HG03521 (cell line): ENCODE data around the gene CRB1.

Experiments used
- ATAC-seq: cut with Tn5 transposase; IDR thresholded peaks from one replicate; pipeline ENCODE4 v1.9.1; 2021; ENCODE audit warnings: mild to moderate bottlenecking, moderate library complexity; ENCODE audit not compliant: unreplicated experiment

The CRB1 gene

DNA sequence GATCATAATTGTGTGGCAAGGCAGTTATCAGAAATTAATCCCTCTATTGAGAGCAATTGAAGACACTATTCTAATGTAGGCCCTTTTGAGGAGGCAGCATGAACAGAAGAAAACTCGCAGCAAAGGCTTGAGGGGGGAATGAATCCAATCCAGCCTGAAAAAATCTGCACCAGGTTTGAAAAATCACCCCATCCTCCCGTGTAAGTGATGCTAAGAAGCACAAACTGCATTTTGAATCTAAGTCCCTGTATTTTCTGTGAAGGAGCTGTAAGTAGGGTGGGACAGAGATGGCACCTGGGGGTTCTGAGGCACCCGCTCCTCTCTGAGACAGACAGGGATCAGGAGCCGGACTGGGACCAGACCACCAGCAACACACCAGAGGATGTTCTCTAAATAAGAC, at the start of gene CRB1:
Gene CRB1 (plus strand): TSS at position 241 of the 400 bp plus-strand sequence. CDS start 161 bp downstream, outside the sequence.
- no peak for ATAC-seq

DNA sequence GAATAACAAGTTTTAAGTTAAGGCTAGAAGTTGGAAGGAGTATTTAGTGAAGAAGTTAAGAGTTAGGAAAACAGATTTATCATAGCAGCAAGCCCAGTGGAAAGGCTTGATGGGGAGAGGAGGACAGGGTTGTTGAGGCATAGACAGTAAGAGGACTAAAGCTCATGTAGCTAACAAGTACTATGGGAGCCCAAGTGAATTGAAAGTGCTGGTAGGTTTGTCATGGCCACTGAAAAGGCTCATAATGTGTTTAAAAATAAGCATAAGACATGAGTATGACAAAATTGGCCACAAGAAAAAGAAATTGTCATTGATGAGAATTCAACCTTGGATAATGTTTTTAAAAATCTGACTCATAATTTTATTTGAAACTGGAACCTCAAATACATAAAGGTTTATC, 49.2 kb upstream of the CRB1 start:
- no peak for ATAC-seq

DNA sequence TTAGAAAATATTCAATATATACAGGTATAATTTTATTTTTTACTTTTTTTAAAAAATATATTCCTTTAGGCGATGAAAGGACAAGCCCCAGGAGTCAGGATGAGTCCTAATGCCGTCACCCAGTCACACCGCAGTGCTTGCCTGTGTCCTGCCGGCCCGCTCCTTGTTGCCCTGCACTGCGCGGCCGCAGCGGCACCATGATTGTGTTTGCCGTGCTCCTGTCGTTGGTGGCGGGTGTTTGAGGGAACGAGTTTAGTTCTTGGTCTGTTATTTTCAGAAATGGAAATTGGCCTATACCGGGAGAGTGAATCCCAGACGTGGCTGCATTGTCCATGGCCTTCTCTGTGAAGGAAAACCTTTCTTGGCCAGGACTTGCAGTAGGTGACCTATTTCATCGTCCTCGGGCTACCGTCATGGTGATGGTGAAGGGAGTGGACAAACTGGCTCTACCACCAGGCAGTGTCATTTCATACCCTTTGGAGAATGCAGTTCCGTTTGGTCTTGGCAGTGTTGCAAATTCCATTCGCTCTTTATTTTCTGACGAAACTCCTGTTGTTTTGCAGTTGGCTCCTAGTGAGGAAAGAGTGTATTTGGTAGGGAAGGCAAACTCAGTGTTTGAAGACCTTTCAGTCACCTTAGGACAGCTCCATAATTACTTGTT, 45.9 kb upstream of the CRB1 start:
- no peak for ATAC-seq

DNA sequence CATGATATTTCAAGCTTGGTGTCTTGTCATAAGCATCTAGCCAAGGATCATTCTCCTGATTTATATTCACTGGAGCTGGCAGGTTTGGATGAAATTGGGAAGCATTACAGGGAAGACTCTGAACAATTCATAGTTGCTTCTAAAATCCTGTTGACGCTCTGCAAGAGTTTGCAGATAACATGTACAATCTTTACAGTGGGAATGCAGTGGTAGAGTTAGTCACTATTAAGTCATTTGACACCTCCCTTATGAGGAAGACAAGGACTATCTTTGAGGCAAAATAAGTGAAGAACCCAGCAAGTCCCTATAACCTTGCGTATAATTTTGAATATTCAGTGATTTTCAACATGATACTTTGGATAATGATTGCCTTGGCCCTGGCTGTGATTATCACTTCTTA, 45.3 kb upstream of the CRB1 start:
- no peak for ATAC-seq

DNA sequence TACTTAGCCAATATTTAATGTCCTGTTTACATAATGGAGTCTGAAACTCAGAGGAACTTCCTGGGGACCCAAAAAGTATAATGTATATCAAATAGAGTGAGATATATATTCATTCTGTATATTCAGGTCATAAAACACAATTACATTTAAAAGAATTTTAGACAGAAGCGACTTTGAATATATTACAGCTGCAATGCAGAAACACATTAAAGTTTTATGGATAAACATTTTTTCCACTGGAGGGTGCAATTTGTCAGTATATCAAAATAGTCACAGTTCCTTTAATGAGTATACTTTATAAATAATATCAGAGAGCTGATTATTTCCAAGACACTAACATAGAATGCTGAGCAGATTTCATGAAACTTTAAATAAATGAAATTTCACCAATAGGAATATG, 43.9 kb upstream of the CRB1 start:
- ATAC-seq: no peak

DNA sequence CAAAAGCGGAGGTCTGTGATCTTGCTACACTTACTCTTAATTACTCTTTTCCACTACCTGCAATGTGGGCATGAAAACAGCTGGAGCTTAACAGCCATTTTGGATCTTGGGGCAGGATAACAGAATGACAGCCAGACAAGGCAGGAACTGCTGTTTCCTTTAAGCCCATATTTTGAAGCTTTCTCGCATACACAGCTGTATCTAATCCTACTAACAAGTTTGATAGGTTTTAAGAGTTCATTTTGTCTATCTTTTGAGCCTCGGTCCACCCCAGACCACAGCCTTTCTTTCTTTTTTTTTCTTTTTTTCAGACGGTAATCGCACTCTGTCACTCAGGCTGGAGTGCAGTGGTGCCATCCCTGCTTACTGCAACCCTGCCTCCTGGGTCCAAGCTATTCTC, 42.4 kb upstream of the CRB1 start:
- ATAC-seq: no peak

DNA sequence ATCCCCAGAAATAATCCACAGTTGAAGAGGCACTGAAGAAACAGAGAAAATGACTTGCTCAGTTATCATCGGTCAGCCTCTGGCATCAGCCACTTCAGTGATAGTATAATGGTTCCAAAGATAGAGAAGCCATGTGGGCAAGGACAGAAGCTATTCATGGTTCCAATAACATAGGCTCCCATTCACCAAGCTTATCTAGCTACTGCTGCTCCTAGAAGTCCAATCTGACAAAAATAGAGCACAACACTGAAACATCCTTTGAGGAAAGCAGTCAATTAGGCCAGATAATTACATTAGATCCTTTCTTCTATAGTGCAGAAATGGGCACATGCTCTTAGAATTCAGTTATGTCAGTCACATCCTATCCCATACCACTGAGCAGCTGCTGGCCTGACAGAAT, 33.5 kb upstream of the CRB1 start:
- no peak for ATAC-seq

DNA sequence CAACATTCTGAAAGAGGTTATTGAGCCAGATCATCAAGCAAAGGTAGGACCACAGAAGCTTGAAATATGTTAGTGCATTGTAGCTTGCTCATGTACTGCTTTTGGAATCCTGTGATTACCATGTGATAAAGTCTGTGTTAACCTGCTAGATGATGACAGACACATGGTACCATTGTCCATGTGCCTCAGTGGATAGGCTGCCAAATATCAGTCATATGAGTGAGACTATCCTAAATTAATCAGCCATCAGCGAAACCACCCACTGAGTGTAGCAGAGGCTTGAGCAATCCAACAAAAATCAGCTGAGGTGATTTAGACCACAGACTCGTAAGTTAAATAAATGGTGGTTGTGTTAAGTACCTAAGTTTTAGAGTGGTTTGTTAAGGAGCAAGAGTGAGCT, 32.7 kb upstream of the CRB1 start:
- no peak for ATAC-seq

DNA sequence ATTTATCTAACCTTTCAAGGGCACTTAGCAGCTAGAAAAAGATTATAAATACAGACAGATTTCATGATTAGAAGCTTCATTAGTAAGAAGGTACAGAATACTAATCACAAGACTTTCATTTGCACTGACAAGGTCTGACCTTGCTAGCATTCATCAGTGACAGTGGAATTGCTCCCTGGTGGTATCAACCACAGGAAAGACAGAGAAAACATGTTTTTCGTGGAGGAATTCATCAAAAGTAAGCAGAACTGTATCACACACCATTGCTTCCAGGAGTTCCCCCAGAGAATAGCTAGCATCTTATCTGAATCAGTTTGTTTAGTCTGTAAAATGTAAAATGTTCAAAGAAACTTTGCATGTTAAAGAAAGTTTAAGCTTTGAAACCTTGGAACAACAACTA, 20.6 kb upstream of the CRB1 start:
- no peak for ATAC-seq

DNA sequence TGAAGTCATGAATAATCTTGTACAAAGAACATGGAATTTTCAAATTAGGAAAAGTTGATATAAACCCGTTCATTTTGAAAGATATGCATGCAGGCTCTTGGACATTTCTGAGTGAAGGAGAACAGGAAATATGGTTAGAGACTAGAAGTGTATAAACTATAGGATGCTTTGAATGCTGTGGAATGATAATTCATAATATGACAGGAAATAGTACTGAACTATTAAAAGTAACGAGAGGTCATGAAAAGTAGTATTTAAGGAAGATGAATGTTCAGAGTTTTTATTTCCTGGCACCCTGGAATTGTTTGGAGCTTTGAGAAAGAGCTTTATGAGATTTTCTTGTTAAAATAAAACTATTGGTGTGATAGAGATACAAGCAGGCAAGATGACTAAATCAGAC, 18.7 kb upstream of the CRB1 start:
- ATAC-seq: no peak

DNA sequence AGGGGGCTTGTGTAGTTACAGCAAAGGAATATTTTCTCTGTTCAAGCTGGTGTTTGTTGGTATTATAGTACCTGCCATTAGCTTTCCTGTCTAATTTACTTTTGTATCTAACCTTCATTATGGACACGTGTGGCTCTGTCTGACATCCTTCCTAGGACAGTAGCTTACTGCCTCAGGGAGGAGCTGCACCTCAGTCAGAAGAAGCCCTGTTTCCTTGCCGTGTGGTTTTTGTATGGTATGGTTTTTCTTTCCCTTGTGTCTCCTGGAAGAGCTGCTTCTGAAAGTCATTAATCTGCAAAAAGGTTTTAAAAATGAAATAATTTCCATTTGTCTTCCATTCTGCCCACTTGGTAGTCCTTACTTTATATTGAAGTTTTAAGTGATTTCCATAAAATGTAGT, 17.4 kb upstream of the CRB1 start:
- ATAC-seq: no peak

DNA sequence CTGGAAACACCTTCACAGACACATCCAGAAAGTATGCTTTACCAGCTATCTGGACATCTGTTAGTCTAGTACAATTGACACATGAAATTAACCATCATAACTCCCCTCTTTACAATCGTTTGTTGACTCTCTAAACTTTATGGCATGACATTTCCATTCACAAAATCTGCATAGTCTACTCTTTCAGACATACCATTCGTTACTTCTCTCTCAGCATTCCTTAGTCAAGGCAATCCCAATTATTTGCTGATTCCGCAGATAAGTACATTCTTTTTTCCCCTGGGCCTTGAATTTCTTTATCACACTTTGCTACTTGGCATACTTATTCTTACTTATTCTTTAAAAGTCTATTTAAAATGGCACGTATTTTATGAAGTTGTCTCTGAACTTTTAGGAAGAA, 15.1 kb upstream of the CRB1 start:
- ATAC-seq: no peak

DNA sequence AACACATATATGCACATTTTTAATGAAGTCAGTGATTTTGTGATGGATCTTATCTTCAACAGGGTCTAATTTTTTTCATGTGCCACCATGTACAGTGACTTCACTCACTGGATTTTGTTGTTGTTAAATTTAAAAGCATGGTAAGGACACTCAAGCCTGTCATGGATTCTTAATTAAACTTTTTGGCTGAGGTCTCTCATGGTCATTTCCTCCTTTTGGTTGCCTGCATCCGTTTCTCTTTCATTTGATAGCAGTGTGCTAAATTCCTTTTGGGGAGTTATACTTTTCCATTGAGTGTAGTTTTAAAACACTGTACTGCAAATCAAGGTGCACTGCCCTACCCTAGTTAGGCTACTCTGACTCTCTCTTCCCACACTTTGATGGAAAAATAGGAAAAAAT, 13.2 kb upstream of the CRB1 start:
- ATAC-seq: no peak

DNA sequence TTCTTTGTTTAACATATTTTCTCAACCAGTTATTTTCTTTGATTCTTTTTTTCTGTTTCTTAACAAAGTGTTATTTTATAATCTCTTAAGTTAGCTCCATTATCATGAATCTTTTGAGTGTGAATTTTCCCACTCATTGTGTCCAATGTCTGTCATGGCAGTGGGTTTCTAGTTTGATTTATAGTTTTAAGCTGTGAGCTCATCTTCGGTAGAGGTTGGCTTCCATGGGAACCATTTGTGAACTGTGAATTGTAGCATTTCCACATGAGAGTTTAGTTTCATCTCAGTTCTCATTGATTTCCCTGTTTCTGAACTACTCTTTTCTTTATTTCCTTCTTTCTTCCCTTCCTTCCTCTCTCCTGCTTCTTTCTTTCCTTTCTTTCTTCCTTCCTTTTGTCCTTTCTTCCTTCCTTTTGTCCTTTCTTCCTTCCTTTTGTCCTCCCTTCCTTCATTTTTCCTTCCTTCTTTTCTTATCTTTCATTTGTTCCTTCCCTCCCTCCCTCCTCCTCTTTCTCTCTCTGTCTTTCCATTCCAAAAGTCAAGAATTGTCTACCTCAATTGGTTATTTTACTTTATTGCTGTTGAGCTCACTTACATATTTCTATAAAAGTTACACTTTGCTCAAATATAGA, 3.0 kb upstream of the CRB1 start:
- no peak for ATAC-seq

DNA sequence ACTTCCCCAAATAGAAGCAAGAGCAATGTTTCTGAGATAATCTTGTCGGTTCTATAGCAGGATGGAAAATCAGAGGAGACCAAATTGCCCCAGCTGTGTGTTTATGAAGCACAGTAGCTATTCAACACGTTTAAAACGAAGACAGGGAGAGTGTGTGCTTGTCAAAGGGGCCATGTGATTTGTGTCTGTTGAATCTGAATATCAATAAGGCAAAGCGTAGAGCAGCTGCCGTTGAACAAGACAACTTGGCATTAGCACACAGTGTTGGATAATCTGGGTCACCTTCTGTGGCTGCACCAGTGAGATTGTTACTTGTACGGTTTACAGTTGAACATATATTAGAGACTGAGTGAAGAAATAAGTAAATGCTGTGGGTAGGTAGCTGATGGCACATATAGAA, 1.0 kb downstream of the CRB1 start:
- no peak for ATAC-seq

DNA sequence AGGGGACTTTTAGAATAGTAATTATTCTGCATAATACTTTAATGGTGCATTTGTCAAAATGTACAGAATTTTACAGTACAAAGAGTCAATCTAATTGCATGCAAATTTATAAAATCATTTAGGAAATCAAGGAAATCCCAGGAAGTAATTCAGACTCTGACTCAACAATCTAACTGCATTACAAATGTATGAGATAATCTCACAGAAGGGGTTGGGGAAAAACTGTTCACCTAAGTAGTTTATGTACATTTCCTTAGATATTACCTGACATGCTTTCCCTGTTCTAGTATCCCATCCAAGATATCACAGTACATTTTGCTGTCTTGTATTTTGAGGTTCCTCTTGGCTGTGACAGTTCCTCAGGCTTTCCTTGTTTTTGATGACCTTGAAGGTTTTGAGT, 4.7 kb downstream of the CRB1 start:
- ATAC-seq: no peak

DNA sequence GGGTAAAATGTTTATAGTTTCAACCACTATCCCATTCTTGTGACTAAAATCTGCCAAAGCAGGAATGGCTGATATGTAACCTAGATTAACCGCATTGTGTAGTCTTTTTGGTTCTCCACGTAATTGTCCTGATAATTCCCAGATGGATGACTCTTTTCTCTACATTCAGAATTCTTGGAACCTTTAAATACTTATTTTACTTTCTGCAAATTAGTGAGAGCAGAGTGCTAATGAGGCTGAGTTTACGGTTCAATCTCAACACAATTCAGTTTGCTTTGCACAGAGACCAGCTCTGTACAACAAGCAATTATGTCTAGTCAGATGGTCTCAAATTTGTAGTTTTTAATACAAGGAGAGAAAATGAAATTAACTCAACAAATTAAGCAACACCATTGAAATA, 9.1 kb downstream of the CRB1 start:
- ATAC-seq: no peak

DNA sequence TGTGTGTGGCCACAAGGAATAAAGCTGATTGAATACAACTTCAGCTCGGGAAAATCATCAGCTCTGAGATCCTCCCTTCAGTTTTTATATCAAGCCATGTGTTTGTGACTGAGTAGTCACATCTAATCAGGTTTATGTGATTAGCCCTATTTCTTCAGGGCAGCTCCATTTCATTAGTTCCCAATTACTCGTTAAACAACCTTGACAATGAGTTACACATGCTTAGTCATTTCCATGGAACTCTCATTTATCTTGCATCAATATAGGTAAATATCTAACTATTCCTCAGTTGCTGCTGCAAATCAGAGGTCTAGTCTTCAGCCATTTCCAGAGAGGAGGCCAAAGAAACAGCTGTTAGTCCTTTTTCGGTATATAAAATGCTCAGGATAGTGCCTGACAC, 16.3 kb downstream of the CRB1 start:
- no peak for ATAC-seq

DNA sequence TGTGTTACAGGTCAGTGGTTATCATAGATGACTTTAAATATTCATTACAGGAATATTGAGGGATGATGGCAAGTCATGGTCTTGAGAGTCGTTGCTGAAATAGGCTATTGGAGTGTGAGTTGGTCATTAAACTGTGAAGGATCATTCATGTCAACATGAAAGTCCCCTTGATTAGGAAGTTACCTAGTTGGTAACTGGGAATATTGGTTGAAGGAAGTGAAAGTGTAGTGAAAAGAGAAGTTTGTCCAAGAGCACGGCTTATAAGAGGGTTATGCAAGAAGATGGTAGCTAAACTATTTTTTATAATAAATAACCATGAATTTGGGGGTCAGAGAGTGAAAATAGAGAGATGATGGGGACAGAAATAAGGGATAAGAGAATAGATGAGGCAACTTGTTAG, 16.9 kb downstream of the CRB1 start:
- ATAC-seq: no peak

DNA sequence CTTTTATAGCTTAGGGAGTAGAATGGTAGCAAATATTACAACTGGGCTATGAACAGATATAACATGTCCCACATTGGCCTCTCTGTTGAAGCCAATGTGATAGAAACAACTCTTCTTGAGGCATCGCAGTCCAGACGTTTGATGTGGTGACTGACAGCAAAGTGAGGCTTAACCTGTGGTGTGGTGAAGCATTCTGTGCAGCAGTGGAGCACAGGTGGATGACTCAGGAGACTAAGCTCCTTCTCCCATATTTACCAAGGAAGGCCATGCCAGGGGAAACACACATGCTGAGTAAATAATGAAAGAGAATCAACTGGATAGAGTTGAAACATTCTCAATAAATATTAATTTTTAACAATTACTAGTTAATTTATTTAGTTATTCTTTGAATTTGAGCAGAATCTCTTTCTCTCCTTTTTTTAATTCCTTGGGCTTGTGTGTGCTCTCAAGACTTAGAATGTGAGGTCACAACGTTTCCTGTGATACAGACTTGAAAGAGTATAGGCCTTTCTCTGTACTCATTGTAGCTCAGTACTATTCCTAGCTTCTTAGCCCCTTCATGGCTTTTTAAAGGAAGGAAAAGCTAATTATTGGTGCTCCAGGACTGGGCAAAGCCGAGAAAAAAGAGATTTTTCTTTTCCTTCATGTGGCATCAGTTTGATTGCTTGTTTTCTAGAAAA, 17.6 kb downstream of the CRB1 start:
- no peak for ATAC-seq

DNA sequence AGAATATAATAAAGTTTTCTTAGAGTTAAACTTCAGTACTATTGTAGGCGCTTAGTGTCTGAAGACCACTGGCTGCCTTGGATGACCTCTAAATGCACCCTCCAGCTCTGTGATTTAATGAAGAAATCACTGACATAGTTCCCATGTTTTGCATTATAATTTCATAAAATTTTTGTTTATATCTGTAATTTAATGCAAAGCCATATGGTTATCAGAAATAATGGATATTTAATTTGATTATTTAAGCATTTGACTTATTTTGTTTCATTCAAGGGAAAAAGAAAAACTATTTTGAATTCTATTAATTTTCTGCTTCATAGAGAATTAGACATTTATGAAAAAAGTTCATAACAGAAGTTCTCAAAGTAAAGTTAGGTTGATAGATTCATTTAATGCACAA, 18.6 kb downstream of the CRB1 start:
- ATAC-seq: no peak

DNA sequence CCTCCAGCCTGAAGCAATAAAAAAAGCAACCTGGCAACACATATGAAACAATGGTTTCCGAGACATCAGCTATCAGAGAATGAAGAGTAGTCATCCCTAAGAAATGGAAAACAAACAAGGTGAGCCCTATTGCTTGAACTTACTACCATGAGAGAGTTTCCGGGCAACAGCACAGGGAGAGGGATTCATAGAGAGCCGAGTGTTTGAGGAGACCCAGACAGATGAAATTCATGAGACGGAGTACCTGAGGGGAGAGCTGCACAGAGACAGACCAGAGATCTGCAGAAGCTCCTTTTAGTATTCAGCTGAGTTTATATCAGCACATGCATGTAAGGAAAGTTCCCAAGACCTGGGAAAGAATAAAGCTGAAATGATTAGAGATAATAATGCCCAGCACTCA, 19.8 kb downstream of the CRB1 start:
- no peak for ATAC-seq

DNA sequence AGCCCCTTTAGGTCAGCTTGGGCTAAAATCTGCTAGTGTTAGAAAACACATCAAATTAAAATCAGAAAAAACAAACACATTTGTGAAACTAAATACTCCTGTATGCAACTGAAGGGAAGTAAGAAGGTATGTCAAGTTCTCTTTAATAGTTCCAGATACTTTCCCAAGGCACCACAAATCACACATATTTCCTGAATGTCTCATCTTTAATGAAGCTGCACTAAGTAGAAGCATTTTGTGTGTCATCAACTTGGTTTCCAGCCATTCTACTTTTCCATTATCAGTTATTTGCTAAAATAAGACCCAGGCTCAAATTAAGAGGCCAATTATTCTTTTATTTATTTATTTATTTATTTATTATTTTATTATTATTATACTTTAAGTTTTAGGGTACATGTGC, 34.7 kb downstream of the CRB1 start:
- ATAC-seq: no peak
